Muscle layer of duodenum (tissue), 2 donors: Measurements from ENCODE around the gene TMEM59L.
A peak's percentile ranks its signal among the peaks of the same experiment; 100 is the strongest.

Source experiments
- H3K27ac ChIP-seq: one replicate; pipeline ENCODE4 v1.7.0; 2013; ENCODE audit warnings: mild to moderate bottlenecking, low read length
- H3K27me3 ChIP-seq: one replicate; pipeline ENCODE4 v1.7.0; 2013; ENCODE audit warnings: low read depth, mild to moderate bottlenecking, control low read depth, low read length
- H3K36me3 ChIP-seq, 2 donors: one replicate each; pipeline ENCODE4 v1.7.0; 2013; ENCODE audit warnings: low read length in 2 of 2, control low read depth in 1 of 2, mild to moderate bottlenecking in 1 of 2; ENCODE audit not compliant: insufficient read depth in 2 of 2, control insufficient read depth in 1 of 2
- H3K4me1 ChIP-seq, 2 donors: one replicate each; pipeline ENCODE4 v1.7.0; 2013; ENCODE audit warnings: low read length in 2 of 2, mild to moderate bottlenecking in 2 of 2, control low read depth in 1 of 2, moderate library complexity in 1 of 2; ENCODE audit not compliant: insufficient read depth in 2 of 2, control insufficient read depth in 1 of 2
- H3K4me3 ChIP-seq, 2 donors: one replicate each; pipeline ENCODE4 v1.7.0; 2013; ENCODE audit warnings: low read length in 2 of 2, low read depth in 1 of 2, mild to moderate bottlenecking in 1 of 2
- H3K9me3 ChIP-seq, 2 donors: one replicate each; pipeline ENCODE4 v1.7.0; 2013; ENCODE audit warnings: low read length in 2 of 2, control low read depth in 1 of 2, mild to moderate bottlenecking in 1 of 2; ENCODE audit not compliant: control insufficient read depth in 1 of 2
- donor health status: healthy.

Gene TMEM59L

GRCh38 chr19:18612051-18612771 is 459 bp upstream of the TMEM59L start:
- no peaks in the 10 kb centered on the region for H3K36me3 ChIP-seq
- H3K27me3 ChIP-seq = peaks cover 67% of the 10 kb centered on the region
- no peak overlapping the region for H3K27ac ChIP-seq
- peak overlapping the region; percentile 21 to 78 for H3K4me3 ChIP-seq
- no peaks in the 10 kb centered on the region for H3K9me3 ChIP-seq
- peaks cover 0 to 38% of the 10 kb centered on the region in 2 donors for H3K4me1 ChIP-seq

GRCh38 chr19:18613589-18614234 is 1.0 kb downstream of the TMEM59L start:
- no peaks in the 10 kb centered on the region for H3K9me3 ChIP-seq
- H3K4me3 ChIP-seq = no peak overlapping the region
- H3K4me1 ChIP-seq = peaks cover 0 to 29% of the 10 kb centered on the region in 2 donors
- peaks cover 52% of the 10 kb centered on the region for H3K27me3 ChIP-seq
- no peaks in the 10 kb centered on the region for H3K36me3 ChIP-seq
- no peak overlapping the region for H3K27ac ChIP-seq

GRCh38 chr19:18616023-18616422 is 3.4 kb downstream of the TMEM59L start:
- Histone ChIP-seq H3K4me3 (no peak overlapping the region), H3K4me1 (peaks cover 0 to 24% of the 10 kb centered on the region in 2 donors), H3K27me3 (peaks cover 34% of the 10 kb centered on the region), H3K27ac (no peak overlapping the region), H3K36me3 (no peaks in the 10 kb centered on the region), H3K9me3 (no peaks in the 10 kb centered on the region)

GRCh38 chr19:18617562-18617961 is 4.9 kb downstream of the TMEM59L start:
- H3K4me3 ChIP-seq = no peak overlapping the region
- H3K4me1 ChIP-seq = peaks cover 0 to 9% of the 10 kb centered on the region in 2 donors
- H3K9me3 ChIP-seq = no peaks in the 10 kb centered on the region
- no peaks in the 10 kb centered on the region for H3K36me3 ChIP-seq
- H3K27me3 ChIP-seq = peaks cover 22% of the 10 kb centered on the region
- H3K27ac ChIP-seq = no peak overlapping the region

- Histone ChIP-seq H3K36me3 (no peaks in the 10 kb centered on the region), H3K4me3 (no peak overlapping the region), H3K27me3 (peaks cover 17% of the 10 kb centered on the region), H3K9me3 (no peaks in the 10 kb centered on the region), H3K27ac (no peak overlapping the region), H3K4me1 (peaks cover 0 to 2% of the 10 kb centered on the region in 2 donors)
Measured at GRCh38 chr19:18618236-18618635, 5.6 kb downstream of the TMEM59L start.

- Histone ChIP-seq H3K36me3 (no peaks in the 10 kb centered on the region), H3K27me3 (peaks cover 4% of the 10 kb centered on the region), H3K27ac (no peak overlapping the region), H3K9me3 (no peaks in the 10 kb centered on the region), H3K4me3 (no peak overlapping the region), H3K4me1 (no peaks in the 10 kb centered on the region)
Measured at GRCh38 chr19:18620311-18620710, 7.6 kb downstream of the TMEM59L start.

- Histone ChIP-seq H3K36me3 (no peaks in the 10 kb centered on the region), H3K27ac (no peak overlapping the region), H3K4me3 (no peak overlapping the region), H3K4me1 (no peaks in the 10 kb centered on the region), H3K27me3 (peaks cover 3% of the 10 kb centered on the region), H3K9me3 (no peaks in the 10 kb centered on the region)
Measured at GRCh38 chr19:18620902-18621301, 8.2 kb downstream of the TMEM59L start.

- H3K4me3 ChIP-seq = no peak overlapping the region
- H3K27me3 ChIP-seq = no peaks in the 10 kb centered on the region
- H3K27ac ChIP-seq = no peak overlapping the region
- no peaks in the 10 kb centered on the region for H3K36me3 ChIP-seq
- H3K4me1 ChIP-seq = no peaks in the 10 kb centered on the region
- no peaks in the 10 kb centered on the region for H3K9me3 ChIP-seq
Measured at GRCh38 chr19:18626906-18627305, 14.2 kb downstream of the TMEM59L start.

- Histone ChIP-seq H3K4me3 (no peak overlapping the region), H3K27me3 (no peaks in the 10 kb centered on the region), H3K27ac (no peak overlapping the region), H3K4me1 (no peaks in the 10 kb centered on the region), H3K9me3 (no peaks in the 10 kb centered on the region), H3K36me3 (no peaks in the 10 kb centered on the region)
Measured at GRCh38 chr19:18629166-18630088, 16.8 kb downstream of the TMEM59L start.

- H3K36me3 ChIP-seq = no peaks in the 10 kb centered on the region
- no peak overlapping the region for H3K27ac ChIP-seq
- H3K9me3 ChIP-seq = no peaks in the 10 kb centered on the region
- H3K4me3 ChIP-seq = no peak overlapping the region
- H3K4me1 ChIP-seq = peaks cover 6 to 17% of the 10 kb centered on the region in 2 donors
- H3K27me3 ChIP-seq = no peaks in the 10 kb centered on the region
Measured at GRCh38 chr19:18633321-18633720, 20.7 kb downstream of the TMEM59L start.

GRCh38 chr19:18634612-18635297 is 22.1 kb downstream of the TMEM59L start:
- Histone ChIP-seq H3K36me3 (no peaks in the 10 kb centered on the region), H3K27ac (no peak overlapping the region), H3K27me3 (no peaks in the 10 kb centered on the region), H3K9me3 (no peaks in the 10 kb centered on the region), H3K4me1 (peaks cover 6 to 17% of the 10 kb centered on the region in 2 donors), H3K4me3 (no peak overlapping the region)
